ENCODE data around the gene CAPG.

Gene CAPG

DNA sequence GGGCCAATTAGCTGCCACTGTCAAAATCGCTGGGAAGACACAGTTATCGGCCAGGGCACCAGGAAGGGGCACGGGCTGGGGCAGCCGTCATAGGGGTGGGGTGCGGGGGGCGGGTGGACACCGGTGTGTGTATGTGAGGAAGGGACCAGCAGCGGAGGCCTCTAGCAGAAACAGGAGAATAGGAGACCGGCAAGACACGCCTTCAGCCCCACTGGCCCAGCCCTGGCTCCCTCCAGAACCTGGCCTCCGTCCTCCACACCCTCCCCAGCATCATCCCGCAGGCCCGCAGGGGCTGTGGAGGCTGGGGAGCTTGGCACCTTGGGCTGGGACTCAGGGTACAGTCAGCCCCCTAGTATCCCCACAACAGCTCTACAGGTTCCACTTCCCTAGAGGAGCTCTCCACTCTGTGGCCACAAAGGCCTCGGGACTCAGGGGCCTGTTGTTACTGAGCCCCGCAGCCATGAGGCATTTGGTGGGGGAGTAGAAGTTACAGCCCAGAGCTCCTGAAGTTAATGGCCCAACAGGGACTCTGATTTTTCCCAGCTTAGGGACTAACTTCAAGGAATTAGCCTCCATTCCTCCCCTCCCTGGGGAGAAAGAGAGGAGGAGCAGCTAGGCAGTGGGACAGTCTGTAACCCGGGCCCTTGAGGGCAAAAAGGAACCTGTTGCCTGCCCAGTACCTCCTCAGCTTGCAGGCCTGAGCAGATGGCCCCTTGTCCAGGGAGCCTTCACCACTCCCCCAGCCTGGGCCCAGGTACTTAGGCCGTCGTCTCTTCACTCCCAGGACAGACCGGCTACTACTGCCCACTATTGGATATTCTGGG, 28.2 kb upstream of the CAPG start:
- DNase-seq (ENCODE audit: low spot score), result no peak

- no peak for DNase-seq (ENCODE audit: low spot score)
Measured at GRCh38 chr2:85437488-85438200, 27.5 kb upstream of the CAPG start.

DNA sequence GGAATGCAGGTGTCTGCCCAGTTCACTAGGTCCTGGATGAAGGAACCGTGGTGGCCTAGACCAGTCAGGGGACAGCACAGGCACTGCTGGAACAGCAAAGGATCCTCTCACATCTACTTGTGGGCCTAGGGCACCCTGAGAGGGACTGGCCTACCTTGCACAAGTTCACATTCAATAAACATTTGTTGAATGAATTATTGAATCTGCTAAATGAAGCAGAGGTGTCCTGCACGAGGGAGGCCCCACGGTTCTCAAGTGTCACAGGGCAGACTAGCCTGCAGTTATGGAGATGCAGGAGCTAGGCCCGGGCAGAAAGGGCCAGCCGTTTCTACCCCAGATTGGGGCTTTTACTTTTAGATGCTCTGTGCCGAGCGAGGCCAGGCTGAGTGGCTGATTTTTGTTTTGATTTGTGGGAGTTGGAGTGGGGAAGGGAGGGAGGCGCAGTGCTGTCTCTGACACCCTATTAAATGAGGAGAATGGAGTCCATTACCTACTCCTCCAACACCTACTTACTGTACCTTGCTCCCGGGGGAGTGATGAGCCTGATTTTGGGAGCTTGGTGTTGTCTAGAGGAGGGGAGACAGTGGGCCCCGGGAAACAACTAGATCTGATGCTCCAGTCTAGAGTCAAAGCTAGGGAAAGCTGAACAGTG, 26.8 kb upstream of the CAPG start:
- no peak for DNase-seq (ENCODE audit: low spot score)

GRCh38 chr2:85435981-85436835, 26.0 kb upstream of the CAPG start:
- no peak for DNase-seq (ENCODE audit: low spot score)

GRCh38 chr2:85435220-85435958, 25.2 kb upstream of the CAPG start:
- DNase-seq (ENCODE audit: low spot score), result no peak

DNA sequence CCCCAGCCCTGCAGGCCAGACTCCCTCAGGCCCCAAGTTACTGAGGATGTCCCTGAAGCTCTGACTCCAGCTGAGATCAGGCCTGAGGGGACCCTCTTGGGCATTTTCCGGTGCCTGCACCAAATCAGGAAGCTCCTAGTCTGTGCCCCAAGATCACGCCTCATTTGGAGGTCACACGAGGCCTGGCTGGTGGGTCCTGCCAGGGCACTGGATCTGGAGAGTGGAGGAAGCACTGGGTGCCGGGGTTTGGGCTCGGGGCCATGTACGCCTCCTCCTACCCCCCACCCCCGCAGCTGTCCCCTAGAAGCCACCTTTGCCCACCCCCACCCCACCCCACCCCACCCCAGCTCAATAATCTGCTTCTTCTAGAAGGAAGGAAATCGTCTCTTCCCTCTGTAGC, 24.5 kb upstream of the CAPG start:
- DNase-seq (ENCODE audit: low spot score), result no peak

DNA sequence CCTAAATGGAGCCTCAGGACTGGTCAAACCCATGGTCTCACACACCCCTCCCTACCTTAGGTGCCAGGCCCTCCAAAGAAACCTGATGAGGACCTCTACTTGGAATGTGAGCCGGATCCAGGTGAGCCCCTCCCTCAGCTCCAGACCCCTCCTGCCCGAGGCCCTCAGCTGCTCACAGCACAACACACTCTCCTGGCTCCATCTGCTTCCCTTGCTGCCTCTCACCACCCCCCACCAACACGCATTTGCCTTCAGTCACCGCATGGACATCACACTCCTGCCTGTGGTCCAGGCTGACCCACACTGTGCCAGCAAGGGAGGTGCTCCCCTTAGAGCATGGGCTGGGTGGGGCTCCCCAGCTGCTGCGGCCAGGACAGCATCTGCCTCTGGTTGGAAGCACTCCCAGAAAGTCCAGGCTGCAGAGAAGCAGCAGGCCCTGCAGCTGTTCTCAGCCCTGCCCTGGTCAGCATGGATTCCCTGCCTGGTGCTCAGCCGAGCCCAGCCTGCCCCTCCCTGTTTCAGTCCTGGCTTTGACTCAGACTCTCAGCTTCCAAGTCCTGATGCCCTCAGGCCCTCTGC, 23.4 kb upstream of the CAPG start:
- DNase-seq (ENCODE audit: low spot score), result no peak

DNA sequence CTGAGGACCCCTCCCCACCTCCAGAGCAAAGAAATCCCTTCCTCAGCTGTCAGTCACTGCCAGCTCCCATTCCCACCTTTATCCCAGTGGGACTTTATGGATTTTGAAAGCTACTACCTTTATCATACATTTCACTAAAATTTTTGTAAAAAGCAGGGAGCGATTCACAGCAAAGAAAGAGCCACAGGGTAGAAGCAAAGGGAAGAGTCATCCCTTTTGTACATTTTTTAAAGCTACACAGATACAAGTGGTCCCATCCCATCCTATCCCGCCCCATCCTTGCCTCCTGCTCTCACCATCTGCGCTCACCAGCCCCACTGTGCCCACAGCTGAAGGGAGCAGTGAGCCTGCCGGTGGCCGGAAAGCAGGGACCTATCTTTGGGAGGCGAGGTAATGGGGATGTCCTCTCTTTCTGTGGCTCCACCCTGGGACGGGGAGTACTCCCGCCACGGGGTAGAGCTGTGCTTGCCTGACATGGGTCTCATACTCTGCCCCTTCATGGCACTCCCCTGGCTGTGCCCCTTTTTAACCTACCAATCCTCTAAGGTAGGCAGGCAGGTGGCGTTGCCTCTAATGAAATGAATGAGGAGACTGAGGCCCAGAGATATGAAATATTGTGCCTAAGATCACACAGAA, 21.5 kb upstream of the CAPG start:
- DNase-seq (ENCODE audit: low spot score), result no peak

GRCh38 chr2:85430752-85431569, 20.8 kb upstream of the CAPG start:
- DNase-seq (ENCODE audit: low spot score), result no peak

DNA sequence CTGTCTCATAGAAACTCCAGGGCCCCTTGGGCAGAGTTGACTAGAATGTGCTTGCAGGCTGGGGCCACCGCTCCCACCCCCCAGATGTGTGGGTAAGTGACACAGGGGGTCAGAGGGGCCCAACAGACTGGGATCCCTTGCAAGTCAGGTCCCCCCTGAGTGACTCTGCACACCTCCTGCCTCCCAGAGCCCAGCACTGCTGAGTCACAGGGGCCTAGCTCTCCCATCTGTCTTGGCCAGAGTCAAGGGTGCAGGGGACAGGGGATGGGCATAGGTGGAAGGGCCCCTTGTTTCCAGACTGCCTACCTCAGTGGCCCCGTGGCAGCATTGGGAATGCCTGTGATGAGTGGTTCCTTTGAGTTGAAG, 19.7 kb upstream of the CAPG start:
- DNase-seq (ENCODE audit: low spot score), result no peak

GRCh38 chr2:85429213-85429923, 19.2 kb upstream of the CAPG start:
- no peak for DNase-seq (ENCODE audit: low spot score)

DNA sequence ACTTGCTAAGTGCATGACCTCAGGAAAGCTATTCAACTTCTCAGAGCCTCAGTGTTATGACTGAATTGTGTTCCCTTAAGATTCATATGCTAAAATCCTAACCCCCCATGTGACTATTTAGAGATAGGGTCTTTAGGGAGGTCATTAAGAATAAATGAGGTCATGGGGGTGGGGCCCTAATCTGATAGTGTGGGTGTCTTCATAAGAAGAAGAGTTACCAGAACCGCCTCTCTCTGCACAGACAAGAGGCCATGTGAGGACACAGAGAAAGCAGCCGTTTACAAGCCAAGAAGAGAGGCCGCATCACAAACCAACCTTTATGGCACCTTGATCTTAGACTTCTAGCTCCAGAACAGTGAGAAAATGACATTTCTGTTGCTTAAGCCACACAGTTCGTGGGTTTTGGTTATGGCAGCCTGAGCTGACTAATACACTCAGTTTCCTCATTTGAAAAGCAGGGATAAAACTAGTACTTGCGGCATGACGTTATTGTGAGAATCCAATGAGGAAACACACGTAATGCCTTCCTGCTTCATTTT, 18.2 kb upstream of the CAPG start:
- no peak for DNase-seq (ENCODE audit: low spot score)

- DNase-seq (ENCODE audit: low spot score), result no peak
Measured at GRCh38 chr2:85427300-85427835, 17.2 kb upstream of the CAPG start.

- no peak for DNase-seq (ENCODE audit: low spot score)
Measured at GRCh38 chr2:85425588-85425987, 15.4 kb upstream of the CAPG start.

- no peak for DNase-seq (ENCODE audit: low spot score)
Measured at GRCh38 chr2:85423525-85423924, 13.4 kb upstream of the CAPG start.

- no peak for DNase-seq (ENCODE audit: low spot score)
Measured at GRCh38 chr2:85422072-85422457, 11.9 kb upstream of the CAPG start.

DNA sequence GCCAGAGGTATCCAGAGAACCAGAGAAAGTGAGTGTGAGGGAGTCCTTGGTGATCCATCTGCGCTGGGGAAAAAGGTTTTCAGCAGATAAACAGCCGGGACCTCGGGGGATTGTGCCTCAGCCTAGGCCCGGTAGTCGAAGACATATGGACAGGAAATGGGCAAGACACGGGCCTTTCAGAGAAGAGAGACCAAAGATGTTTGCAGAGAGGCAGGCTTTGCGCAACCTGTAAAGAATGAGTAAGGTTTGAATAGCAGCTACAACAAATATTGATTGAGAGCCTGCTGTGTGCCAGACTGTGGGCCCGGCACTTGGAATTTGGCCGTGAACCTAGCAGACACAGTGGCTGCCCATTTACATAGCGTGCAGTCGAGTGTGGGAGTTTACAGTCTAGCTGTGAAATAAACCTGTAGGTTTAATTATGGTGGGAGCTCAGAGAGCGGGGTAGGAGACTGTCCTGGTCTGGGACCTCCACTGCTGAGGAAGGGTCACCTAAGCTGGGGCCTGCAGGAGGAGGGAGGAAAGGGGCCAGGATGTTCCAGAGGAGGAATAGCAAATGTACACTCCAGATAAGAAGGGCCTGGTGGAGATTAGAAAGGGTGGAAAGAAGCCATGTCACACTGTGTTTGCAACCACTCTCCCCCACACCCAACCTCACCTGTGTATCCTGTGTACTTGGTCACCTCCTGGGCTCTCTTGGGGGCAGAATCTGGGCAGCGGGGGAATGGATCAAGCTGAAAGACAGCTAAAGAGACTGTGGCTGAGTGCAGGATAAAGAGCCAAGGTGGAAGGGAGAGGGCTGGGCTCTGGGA, 11.3 kb upstream of the CAPG start:
- DNase-seq (ENCODE audit: low spot score), result no peak
